Stimulated activated CD8-positive, alpha-beta memory T cell treated with anti-CD3 and anti-CD28 coated beads, Interleukin-15, amount 100 ng/mL, for 1 hour (primary cell): Measurements from ENCODE around the gene ARHGAP30.

Experiments used
- DNase-seq: peaks from one replicate; pipeline ENCODE4 v3.0.0-alpha.2; 2020; ENCODE audit warnings: low read depth

ARHGAP30 gene

DNA sequence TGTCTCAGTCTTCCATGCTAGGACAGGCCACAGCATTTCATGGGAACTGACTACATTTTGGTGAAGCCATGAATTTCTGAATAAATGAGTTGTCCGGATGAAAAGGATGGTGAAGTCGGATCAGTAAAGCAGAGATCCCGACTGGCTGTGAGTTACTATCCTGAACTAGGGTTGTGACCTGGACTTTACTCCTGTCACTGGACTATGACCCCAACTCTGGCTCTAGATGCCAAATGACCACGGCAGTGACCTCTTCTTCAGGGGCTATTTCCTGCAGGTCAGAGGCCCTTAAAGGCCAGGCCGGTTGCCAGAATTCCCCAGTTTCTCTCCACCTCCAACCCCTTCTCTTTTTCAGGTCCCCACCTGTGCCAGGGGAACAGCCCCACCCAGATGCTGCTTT, 21.4 kb upstream of the ARHGAP30 start:
- DNase-seq, result no peak

GRCh38 chr1:161090617-161091016, 20.9 kb upstream of the ARHGAP30 start:
- DNase-seq, result no peak

DNA sequence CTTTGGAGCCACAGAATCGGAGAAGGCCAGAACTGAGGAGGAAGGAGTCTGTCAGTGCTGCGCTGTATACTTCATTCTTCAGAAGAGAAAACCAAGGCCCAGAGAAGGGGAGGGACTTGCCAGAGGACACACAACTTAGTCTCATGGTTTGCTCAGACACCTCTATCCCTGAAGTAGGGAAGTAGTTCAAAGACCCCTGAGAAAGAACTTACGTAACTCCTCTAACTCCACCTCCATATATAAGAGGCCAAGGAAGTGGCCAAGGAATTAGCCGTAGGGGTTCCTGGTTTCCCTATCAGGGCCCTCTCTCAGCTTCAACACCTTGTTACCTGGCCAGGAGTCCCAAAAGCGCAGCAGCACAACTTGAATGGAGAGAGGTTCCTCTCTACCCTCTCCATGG, 20.2 kb upstream of the ARHGAP30 start:
- no peak for DNase-seq

GRCh38 chr1:161089251-161089924, 19.7 kb upstream of the ARHGAP30 start, which contains the start of gene NECTIN4:
TSS of gene NECTIN4 (minus strand) at chr1:161089558. CDS start at chr1:161089296, 262 bp downstream.
- no peak for DNase-seq

GRCh38 chr1:161088587-161089110, 19.0 kb upstream of the ARHGAP30 start:
- no peak for DNase-seq

DNA sequence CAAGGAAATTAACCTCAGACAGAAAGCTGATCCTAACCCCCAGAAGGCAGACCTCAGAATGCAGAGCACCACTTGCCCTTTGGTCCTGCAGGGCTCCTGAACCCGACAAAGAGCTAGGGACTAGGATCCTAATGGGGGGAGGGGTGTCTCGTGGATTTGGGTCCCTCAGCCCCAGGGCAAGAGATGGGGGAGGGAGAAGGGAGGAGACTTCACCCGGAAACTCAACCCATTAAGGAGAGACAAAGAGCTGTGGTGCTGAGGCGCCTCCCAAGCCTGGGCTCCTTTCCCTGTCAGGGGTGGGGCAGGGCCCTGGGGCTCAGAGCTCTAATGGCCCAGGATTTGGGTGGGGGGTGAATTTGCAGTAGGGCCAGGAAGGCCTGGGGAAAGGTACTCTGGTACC, 16.8 kb upstream of the ARHGAP30 start:
- DNase-seq, result no peak

DNA sequence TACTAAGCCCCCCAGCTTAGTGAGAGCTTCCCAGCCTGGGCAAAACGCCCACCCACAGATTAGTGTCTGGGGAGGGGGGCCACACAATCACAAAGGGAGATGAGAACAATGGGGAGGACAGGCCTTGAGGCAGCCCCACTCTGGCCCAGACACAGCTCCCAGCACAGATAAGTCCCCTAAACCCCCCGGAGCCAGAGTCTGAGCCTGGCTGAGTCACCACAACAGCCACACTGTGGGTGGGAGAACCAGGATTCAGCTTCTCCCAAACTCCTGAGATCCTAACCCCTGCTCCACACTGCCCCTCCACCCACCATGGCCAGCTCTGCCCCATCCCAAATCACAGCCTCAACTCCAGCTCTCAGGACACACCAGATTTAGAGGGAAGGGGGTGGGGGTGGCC, 15.5 kb upstream of the ARHGAP30 start:
- no peak for DNase-seq

DNA sequence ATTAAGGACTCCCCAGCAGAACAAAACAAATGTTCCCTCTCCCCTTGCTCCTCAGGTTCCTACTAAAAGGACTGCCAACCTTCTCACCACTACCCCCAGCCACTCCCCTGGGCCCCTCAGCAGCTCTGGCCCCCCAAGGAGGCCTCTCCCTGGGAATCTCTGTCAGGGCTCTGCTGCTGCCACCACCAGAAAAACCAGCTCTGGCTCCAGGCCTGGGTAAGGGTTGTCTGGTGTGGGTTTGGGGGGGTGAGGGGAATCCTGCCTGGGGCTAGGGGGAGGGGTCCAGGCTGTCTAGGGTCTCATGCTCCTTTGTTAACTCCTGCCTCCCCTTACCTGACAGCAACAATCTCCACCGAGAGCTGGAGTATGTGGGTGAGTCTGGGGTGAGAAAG, 14.9 kb upstream of the ARHGAP30 start:
- no peak for DNase-seq

DNA sequence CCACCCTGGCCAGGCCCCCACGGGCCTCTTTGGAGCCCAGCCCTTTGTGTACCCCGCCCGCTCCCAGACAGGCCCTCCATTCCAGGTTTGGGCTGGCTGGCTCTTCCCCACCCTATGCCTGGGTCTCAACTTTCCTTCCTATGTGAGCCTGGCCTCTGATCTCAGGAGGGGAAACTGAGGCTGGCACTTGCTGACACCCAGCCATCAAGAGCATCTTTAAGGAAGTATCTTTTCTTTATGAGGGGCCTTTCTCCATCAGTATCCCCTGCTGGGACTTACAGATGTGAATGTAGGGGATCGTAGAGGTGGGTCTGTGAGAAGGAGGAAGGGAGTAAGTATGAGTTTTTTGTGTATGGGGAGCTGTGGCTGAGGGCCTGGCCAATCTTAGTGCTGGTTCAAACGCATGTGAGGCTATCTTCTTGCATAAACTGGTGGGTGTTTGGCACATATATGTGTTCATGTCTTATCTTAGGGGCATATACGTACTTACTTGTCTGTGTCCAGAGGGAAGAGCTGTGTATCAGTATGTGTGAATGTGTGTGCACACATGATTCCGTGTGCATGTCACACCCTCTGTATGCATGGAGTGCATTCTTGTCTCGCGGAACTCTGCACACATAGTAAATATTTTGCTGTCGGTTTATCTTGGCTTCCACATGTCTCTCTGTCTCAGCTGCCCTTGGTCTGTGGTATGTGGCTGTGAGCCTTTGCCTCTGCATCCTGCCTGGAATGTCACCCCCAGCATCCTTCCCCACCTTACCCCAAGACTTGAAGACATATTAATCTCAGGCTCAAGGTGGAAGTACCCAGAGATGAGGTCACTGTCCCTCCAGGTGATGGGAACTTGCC, 14.3 kb upstream of the ARHGAP30 start:
- DNase-seq, result no peak

GRCh38 chr1:161082996-161083747, 13.5 kb upstream of the ARHGAP30 start:
- DNase-seq, result no peak

GRCh38 chr1:161082483-161082882, 12.8 kb upstream of the ARHGAP30 start:
- no peak for DNase-seq

GRCh38 chr1:161081519-161081918, 11.8 kb upstream of the ARHGAP30 start:
- DNase-seq, result no peak

DNA sequence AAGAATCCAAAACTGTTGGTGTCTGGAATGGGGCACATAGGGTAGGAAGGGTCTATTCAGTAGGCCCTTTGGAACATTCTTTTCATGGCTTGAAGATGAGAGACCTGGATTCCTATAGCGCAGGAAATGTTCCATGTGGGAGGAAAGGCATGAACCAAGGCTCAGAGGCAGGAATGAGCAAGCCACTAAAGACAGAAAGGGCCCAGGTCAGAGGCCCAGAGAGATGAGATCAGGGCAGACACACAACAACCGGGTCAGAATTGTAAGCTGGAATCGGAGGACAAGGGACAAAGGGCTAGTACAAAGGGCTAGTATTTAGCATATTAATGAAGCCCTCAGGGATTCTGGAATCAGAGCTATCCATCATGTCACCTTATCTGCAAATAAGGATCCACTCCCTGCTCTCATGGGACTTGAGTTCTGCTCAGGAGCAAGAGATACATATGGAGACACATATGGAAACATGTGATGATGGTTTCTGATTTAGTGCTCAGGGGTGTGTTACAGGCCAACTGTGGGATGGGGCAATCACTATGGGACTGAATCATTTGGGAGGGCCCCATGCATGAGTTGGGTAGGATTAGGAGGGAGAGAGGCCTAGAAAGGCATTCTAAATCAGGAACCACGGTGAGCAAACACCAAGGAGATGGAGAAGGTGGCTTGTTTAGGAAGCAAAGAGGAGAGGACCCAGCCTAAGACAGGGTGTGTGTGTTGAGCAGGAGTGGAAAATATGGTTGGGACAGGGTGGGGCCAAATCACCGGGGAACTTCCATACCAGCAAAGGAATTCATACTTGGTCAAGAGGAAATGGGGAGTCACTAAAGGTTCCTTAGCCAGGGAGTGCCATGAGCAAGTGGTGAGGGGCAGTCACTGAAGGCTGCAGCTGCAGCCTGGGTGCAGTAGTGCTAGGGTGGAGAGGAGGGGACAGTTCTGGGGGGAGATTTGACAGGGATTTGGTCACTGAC, 11.0 kb upstream of the ARHGAP30 start:
- DNase-seq, result no peak

DNA sequence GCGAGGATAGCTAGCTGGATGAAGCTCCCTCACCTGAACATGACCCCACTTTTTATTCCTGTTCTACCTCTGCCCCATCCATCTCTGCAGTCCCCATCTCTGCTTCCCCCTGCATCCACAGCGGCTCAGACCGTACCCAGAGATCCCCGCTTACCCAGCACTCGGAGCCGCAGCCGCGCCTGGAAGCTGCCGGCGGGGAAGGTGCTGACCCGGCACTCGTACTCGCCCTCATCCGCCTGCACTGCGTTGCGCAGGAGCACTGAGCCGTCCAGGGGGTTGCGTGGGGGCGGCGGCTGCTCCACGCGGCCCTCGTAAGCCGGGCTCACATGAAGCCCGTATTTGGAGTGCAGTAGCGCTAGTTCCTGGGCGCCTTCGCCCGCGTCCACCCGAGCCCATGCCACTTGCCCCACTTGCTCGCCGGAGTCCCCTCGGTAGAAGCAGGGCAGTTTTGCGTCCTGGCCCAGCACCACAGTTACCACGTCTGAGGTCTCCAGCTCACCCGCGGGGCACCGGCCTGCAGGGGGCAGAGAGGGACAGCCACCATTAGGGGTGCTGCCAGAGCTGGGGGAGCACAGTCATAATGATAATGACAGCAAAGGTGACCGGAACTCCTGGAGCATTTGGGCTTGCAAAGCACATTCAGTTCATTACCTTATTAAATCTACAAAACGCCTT, 9.9 kb upstream of the ARHGAP30 start:
- no peak for DNase-seq

- no peak for DNase-seq
Measured at GRCh38 chr1:161077426-161077825, 7.7 kb upstream of the ARHGAP30 start.

GRCh38 chr1:161076410-161076809, 6.7 kb upstream of the ARHGAP30 start:
- DNase-seq, result no peak

DNA sequence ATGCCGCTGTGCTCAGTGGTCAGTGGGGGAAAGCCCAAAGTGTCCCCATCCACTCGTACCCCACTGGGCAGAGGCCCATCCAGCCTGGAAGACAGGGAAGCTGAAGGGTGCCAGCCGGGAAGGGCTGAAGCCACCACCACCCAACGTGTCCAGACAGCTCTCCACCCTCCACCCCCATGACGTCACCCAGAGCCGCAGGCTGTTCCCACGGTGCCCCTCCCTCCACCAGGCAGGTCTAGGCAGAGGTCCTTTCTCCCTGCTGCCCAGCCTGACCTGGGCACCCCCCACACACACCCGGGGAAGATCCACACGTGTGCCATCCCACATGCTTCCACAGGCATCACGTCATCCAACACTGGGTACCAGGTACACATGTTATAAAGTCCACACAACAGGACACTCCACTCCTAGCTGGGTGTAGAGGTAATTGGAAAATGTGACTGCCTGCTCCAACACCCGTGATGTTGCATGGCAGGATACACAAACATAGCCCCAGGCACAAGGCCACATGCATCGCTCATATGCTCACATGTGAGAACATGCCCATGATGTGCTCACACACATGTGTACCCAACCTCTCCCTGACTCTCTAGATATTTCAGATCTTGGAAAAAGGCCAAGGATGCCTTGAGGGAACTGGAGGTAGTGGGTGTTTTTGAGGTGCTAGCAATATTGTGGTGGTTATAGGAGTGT, 5.1 kb upstream of the ARHGAP30 start:
- DNase-seq, result no peak

GRCh38 chr1:161073474-161074121, 3.9 kb upstream of the ARHGAP30 start:
- no peak for DNase-seq

GRCh38 chr1:161072751-161073449, 3.2 kb upstream of the ARHGAP30 start:
- DNase-seq, result no peak
